ENCODE measurements around the gene SGSM2. TPM values are rescaled to one million over a fixed set of nuclear protein-coding genes. Genes with fewer than 3 reads are reported as not detected.

SGSM2 gene
- total and polyA plus RNA-seq, 4 donors, result 5.5 to 17.5 (median 12.4) TPM

GRCh38 chr17:2343421-2343820, 6.1 kb downstream of the SGSM2 start:
- Histone ChIP-seq H3K9me3 (ENCODE audit: control insufficient read depth in 4 of 4, low read length in 3 of 4) (no peaks in the 10 kb centered on the region), H3K9ac (ENCODE audit: low read depth in 1 of 2, low read length in 2 of 2) (no peak overlapping the region), H3K27ac (ENCODE audit: low read depth in 1 of 2, low read length in 2 of 2) (no peak overlapping the region), H3K27me3 (ENCODE audit: control insufficient read depth in 4 of 4, insufficient read depth in 4 of 4, low read length in 3 of 4) (no peaks in the 10 kb centered on the region), H3K4me1 (ENCODE audit: control insufficient read depth in 4 of 4, insufficient read depth in 4 of 4, low read length in 3 of 4) (peaks cover 2 to 10% (median 7%) of the 10 kb centered on the region in 4 donors), H3K4me3 (ENCODE audit: low read depth in 1 of 3, low read length in 3 of 3) (no peak overlapping the region), H3K36me3 (ENCODE audit: control insufficient read depth in 4 of 4, insufficient read depth in 3 of 4, low read depth in 1 of 4, low read length in 3 of 4) (peaks cover 0 to 14% (median under 1%) of the 10 kb centered on the region in 4 donors)
- no peak for DNase-seq (ENCODE audit: low spot score)
- TF ChIP-seq EGR1 (IDR thresholded peaks at IDR 0.05; ENCODE audit: low read depth in 2 of 2) (no peak), FOXA2 (IDR thresholded peaks at IDR 0.05) (no peak), ZBTB33 (IDR thresholded peaks at IDR 0.05) (no peak), RXRA (IDR thresholded peaks at IDR 0.05) (no peak), CTCF (IDR thresholded peaks at IDR 0.05; ENCODE audit: low read depth, low read length, missing input control) (no peak), REST (IDR thresholded peaks at IDR 0.05) (no peak), HNF4G (IDR thresholded peaks at IDR 0.05) (no peak), FOXA1 (IDR thresholded peaks at IDR 0.05) (no peak), NR2F2 (IDR thresholded peaks at IDR 0.05) (no peak), ATF3 (IDR thresholded peaks at IDR 0.05) (no peak), TAF1 (conservative IDR thresholded peaks at IDR 0.05) (no peak), RAD21 (IDR thresholded peaks at IDR 0.05) (no peak), JUND (IDR thresholded peaks at IDR 0.05) (no peak), GABPA (IDR thresholded peaks at IDR 0.05 in 1 of 2, conservative IDR thresholded peaks at IDR 0.05 in 1 of 2) (no peak), YY1 (IDR thresholded peaks at IDR 0.05) (no peak), HNF4A (conservative IDR thresholded peaks at IDR 0.05) (no peak)
- 66% methylated on average over 5 of the region's 5 CpGs for WGBS

GRCh38 chr17:2344528-2344927, 7.2 kb downstream of the SGSM2 start:
- Histone ChIP-seq H3K36me3 (ENCODE audit: control insufficient read depth in 4 of 4, insufficient read depth in 3 of 4, low read depth in 1 of 4, low read length in 3 of 4) (peaks cover 0 to 14% (median under 1%) of the 10 kb centered on the region in 4 donors), H3K27me3 (ENCODE audit: control insufficient read depth in 4 of 4, insufficient read depth in 4 of 4, low read length in 3 of 4) (no peaks in the 10 kb centered on the region), H3K4me1 (ENCODE audit: control insufficient read depth in 4 of 4, insufficient read depth in 4 of 4, low read length in 3 of 4) (peaks cover 2 to 13% (median 8%) of the 10 kb centered on the region in 4 donors), H3K27ac (ENCODE audit: low read depth in 1 of 2, low read length in 2 of 2) (no peak overlapping the region), H3K4me3 (ENCODE audit: low read depth in 1 of 3, low read length in 3 of 3) (no peak overlapping the region), H3K9me3 (ENCODE audit: control insufficient read depth in 4 of 4, low read length in 3 of 4) (no peaks in the 10 kb centered on the region), H3K9ac (ENCODE audit: low read depth in 1 of 2, low read length in 2 of 2) (no peak overlapping the region)
- 89% methylated on average over 10 of the region's 10 CpGs for WGBS
- TF ChIP-seq EGR1 (IDR thresholded peaks at IDR 0.05; ENCODE audit: low read depth in 2 of 2), result no peak
- no peak for TF ChIP-seq MAX (IDR thresholded peaks at IDR 0.05)
- no peak for TF ChIP-seq REST (IDR thresholded peaks at IDR 0.05)
- TF ChIP-seq HNF4G (IDR thresholded peaks at IDR 0.05), result no peak
- TF ChIP-seq SP1 (IDR thresholded peaks at IDR 0.05), result no peak
- TF ChIP-seq GABPA (IDR thresholded peaks at IDR 0.05 in 1 of 2, conservative IDR thresholded peaks at IDR 0.05 in 1 of 2), result no peak
- no peak for TF ChIP-seq ATF3 (IDR thresholded peaks at IDR 0.05)
- TF ChIP-seq TAF1 (conservative IDR thresholded peaks at IDR 0.05), result no peak
- TF ChIP-seq FOXA2 (IDR thresholded peaks at IDR 0.05), result no peak
- TF ChIP-seq FOXA1 (IDR thresholded peaks at IDR 0.05), result no peak
- TF ChIP-seq YY1 (IDR thresholded peaks at IDR 0.05), result no peak
- no peak for DNase-seq (ENCODE audit: low spot score)

Data from liver (tissue), 9 donors.